Loucy (cell line): ENCODE results near the gene C1QL2.

ENCODE experiments used
- CTCF ChIP-seq: fragments of 200-600 bp; sonication (generic); conservative IDR thresholded peaks from 2 replicates; pipeline ENCODE4 v1.5.1; 2014; ENCODE audit warnings: mild to moderate bottlenecking, antibody characterized with exemption, low read length
- EZH2phosphoT487 ChIP-seq: fragments of 200-600 bp; IDR thresholded peaks from 2 replicates; pipeline ENCODE4 v1.6.1; 2018; ENCODE audit warnings: antibody characterized with exemption, mild to moderate bottlenecking, moderate library complexity, borderline replicate concordance

- TF ChIP-seq CTCF = no peak
- no peak for TF ChIP-seq EZH2phosphoT487
Measured at GRCh38 chr2:119114266-119114665, 44.3 kb downstream of the C1QL2 start.
